HG02798 (cell line): ENCODE results near the gene SLC39A11.
"Not testable (repeated sequence)": the region's sequence is repeated elsewhere in the genome, so short reads cannot be mapped to it uniquely, and the experiment has no call there.

ENCODE experiments used
- ATAC-seq: cut with Tn5 transposase; IDR thresholded peaks from one replicate; pipeline ENCODE4 v1.9.1; 2021; ENCODE audit warnings: mild to moderate bottlenecking; ENCODE audit not compliant: unreplicated experiment, poor library complexity

The SLC39A11 gene

DNA sequence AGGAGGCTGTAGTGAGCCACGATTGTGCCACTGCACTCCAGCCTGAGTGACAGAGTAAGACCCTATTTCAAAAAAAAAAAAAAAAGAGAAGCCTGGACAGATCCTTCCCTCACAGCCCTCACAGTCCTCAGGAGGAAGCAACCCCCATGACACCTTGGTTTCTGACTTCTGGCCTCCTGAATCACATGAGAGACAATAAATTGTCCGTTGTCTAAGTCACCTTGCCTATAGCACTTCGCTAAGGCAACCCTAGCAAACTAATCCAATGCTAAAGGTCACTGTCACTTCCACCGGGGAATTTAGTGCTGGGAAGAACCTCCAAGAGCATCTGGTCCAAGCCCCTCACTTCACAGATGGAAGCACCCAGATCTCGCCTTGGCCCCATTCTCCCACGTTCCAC is 18.9 kb upstream of the SLC39A11 start:
- ATAC-seq: no peak

DNA sequence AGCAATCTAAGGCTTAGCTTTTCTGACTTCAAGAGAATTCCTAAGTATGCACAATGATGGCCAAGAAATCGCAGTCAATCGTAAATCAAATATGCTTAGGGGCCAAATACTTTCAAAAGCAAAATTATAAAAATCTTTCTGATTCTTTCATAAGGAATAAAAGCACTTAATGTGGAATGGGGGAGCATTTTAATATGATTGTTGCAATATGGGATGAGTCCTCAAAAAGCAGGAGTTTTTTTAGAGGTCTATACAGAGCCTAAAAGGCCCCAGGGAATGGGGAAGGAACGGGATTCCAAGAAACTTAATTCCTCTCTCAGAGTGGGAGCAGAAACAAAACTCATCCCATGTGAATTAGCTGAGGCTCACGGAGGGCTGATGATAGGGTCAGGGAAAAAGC is 14.7 kb upstream of the SLC39A11 start:
- no peak for ATAC-seq

DNA sequence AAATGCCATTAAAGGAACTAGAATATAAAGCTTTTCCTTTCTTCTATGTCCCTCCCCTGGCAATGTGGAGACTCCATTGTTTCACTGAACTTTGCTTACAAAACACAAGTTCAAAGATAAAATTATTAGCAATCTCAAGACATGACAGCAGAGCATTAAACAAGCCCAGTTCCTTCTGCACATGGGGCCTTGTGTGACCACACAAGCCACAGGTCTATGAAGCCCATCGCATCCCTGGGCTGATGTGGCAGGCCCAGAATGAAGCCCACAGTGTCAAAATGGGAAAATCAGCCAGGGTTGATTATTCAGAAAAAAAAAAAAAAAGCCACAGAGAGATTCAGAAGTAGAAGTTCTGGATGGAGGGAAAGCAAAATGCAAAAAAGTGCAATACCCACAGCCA is 12.9 kb upstream of the SLC39A11 start:
- ATAC-seq: no peak

DNA sequence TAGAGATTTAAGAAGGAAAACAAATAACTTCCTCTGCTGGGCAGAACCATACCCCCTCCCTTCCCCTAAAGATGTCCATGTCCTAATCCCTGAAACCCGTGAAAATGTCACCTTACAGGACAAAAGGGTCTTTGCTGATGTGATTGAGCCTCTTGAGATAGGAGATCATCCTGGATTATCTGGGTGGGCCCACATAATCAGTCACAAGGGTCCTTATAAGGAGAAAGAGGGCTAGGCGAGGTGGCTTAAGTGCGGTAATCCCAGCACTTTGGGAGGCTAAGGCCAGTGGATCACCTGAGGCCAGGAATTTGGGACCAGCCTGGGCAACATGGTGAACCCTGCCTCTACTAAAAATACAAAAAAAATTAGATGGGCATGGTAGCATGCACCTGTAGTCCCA is 12.0 kb upstream of the SLC39A11 start:
- no peak for ATAC-seq

DNA sequence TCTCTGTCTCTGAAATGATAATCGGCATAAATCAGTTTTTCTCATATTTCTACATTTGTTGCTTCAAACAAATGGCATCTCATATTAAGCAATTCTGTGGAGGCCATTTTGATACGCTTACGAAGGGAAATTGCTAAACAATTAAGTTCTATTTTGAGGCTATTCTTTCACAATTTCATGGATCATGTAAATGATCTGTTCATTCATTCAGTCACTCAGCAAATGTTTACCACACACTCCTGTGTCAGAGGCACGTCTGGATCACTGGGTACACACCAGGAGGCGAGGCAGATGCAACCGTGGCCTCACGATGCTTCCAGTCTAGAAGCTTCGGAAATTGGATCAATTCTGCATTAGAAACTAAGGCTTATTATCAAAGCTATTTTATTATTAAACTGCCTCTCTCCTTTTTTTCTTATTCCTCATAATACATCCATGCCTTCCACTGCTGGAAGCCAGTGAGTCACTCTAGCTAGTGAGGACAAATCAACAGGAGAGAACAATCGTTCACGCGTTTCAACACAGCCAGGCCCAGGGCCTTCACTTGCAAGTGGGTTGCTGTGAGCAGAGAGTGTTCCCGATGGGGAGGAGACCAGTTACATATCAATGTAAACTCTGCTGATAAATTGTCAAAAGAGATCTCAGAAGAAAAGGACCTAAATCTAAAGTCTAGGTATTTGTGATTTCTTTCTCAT is 11.3 kb upstream of the SLC39A11 start:
- ATAC-seq: no peak

DNA sequence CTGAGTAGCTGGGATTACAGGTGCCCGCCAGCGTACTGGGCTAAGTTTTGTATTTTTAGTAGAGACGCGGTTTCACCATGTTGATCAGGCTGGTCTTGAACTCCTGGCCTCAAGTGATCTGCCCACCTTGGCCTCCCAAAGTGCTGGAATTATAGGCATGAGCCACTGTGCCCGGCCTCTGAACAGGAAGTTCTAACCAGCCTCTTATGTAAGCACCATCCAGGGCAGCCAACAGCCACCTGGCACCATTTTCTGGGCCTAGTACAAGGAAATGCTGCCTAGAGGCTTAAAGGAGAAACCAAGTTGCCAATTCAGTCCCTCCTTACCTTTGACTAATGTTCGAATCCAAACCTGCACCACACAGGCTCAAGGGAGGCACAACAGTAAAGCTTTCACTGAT is 8.5 kb upstream of the SLC39A11 start:
- ATAC-seq: no peak

DNA sequence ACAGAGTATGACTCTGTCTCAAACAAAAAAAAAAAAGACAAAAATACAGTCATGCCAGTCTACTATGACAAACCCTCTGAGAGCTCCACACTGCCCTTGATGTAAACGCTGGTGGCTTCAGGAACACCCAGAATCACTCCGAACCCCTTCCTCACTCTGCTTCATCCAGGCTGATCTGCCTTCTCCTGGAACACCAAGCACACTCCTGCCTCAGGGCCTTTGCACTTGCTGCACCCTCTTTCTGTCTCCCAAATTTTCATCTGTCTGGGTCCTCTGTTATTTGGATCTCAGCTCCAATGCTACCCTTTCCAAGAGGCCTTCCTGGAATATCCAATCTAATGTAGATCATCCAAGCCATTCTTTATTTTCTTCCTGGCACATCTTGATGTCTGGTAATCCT is 7.9 kb upstream of the SLC39A11 start:
- no peak for ATAC-seq

DNA sequence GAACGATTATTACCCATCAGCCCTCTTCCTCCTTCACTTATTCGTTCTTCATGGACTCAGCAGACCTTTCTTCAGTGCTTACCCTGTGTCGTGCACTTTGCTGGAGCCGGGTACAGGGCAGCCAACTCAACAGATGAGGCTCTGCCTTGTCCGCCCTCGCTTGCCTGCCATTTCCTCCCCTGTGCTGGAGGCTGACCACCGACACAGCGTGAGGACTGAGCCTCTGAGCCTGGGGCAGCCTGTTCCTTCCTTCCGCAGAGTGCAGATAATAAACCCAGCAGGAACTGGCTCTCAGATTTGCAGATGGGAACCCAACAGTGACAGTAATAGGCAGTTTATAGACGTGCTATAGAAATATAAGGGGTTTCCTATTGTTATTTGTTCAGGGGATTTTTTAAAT is 7.0 kb upstream of the SLC39A11 start:
- no peak for ATAC-seq

DNA sequence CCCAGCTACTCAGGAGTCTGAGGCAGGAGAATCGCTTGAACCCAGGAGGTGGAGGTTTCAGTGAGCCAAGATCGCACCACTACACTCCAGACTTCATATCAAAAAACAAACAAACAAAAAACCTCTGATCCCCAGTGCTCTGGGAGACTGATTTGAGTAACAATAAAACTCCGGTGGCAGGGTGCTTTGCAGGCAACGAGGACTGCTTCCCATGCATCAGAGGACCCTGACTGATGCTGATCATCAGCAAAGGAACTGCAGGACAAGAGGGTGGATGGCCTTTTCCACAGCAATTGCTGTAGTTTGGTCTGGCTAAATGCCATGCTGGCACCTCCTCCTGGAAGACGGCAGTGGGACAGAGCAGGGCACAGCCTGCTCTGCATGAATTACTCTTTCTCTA is 6.4 kb upstream of the SLC39A11 start:
- no peak for ATAC-seq

DNA sequence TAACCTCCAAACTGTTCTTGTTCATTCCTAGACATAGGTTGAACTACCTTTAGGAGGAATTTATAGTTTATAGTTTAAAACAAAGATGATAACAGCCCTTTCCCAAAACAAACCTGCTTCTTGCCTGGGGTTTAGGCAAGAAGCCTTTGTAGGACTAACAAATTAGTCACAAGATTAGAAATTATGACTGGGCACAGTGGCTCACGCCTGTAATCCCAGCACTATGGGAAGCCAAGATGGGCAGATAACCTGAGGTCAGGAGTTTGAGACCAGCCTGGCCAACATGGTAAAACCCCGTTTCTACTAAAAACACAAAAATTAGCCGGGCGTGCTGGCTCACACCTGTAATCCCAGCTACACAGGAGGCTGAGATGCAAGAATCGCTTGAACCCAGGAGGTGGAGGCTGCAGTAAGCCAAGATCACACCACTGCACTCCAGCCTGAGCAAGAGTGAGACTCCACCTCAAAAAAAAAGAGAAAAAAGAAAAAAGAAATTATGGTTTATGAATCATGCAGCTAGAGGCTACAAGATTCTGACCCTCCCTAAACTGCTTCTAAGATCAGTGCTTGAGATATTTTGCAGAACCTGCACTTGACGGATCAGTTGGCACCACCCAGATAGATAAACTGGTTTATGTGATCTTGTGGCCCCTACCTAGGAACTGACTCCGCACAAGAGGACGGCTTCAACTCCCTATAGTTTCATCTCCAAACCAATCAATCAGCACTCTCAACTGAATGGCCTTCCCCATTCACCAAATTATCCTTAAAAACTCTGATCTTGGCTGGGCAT is 5.7 kb upstream of the SLC39A11 start:
- not testable (repeated sequence) for ATAC-seq

DNA sequence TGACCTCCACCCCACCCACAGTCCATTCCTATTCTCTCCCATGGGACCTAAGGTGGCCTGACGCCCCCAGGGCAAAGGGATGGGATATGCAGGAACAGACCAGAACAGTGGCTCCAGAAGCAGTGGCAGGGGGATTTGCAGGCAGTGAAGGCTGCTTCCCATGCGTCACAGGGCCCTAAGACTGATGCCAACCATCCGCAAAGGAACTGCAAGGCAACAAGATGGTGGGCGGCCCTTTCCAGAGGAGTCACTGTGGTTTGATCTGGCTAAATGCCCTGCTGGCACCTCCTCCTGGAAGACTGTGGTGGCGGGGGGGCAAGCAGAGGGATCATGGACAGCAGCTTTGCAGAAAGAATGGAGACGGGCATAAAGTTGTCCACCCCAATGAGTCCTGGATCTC is 4.4 kb upstream of the SLC39A11 start:
- no peak for ATAC-seq

DNA sequence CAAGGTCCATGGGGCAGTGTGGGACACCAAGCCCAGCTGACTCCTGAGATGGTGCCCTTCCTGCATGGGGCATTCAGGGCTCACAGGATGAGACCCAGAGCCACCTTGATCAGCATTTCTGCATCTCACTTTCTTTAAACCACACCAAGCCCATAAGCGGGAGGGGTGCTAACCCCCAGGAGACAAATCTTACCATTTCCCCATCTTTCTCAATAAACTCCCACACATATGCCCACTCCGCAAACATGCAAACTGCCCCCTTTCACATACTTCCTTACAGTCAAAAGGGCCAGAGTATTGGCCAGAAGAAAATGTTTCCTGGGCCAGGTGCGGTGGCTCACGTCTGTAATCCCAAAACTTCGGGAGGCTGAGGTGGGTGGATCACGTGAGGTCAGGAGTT is 3.7 kb upstream of the SLC39A11 start:
- no peak for ATAC-seq

DNA sequence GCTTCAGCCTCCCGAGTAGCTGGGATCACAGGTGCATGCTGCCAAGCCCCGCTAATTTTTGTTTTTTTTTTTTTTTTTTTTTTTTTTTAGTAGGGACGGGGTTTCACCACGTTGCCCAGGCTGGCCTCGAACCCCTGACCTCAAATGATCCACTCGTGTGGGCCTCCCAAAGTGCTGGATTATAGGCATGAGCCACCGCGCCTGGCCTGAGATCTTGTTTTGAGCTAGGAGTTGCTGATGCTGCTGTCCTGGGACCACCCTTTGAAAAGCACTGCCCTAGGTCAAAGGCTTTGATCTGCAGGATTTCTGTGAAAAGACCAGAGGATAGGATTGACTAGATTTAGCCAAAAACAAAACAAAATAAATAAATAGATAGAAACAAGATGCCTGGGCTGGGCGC is 798 bp upstream of the SLC39A11 start:
- no peak for ATAC-seq

DNA sequence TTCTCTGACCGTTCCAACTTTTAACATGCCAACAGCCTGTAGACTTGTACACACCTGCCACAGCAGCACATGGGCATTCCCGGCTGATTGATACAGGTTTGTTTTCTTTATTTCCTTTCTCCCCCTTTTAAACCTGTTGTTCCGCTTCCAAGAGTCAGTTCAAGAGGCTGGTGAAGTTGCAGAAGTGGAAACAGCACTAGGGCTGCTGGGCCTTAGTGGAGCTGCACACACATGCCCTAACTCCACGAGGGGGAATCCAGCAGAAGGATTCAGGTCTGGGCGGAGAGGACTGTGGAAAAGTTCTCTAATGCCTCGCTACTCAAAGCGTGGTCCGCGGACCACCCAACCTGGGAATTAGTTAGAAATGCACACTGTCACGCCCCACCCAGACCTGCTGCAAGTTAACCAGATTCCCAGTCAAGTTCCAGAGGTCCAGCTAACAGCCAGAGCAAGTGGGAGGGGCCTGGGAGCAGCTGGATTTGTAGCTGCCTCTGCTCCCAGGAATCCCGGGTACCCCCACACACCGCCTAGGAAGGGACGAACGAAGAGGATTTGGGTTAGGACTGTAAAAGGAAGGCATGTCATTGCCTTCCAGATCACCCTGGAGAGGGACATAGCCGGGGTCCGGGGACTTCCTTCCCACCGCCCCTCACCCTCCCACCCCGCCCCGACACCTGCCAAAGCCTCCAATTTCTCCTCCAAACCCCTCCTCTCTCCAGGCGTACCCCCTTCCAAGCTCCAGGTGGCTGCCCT is 542 bp downstream of the SLC39A11 start:
- no peak for ATAC-seq

DNA sequence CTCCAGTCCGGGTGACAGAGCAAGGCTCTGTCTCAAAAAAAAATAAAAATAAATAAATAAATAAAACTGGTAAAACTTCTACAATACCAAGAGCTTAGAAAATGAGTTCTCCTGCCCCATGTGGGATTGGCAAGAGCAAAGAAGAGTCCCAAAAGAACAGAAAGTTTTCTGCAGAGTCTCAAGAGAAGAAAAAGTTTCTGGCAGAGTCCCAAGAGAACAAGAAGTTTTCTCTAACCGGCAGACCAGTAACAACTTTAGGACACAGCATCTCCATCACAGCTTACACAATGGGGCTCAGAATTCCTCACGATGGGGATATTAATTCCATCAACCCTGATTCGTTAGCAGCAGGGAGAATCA is 1.1 kb downstream of the SLC39A11 start:
- no peak for ATAC-seq

DNA sequence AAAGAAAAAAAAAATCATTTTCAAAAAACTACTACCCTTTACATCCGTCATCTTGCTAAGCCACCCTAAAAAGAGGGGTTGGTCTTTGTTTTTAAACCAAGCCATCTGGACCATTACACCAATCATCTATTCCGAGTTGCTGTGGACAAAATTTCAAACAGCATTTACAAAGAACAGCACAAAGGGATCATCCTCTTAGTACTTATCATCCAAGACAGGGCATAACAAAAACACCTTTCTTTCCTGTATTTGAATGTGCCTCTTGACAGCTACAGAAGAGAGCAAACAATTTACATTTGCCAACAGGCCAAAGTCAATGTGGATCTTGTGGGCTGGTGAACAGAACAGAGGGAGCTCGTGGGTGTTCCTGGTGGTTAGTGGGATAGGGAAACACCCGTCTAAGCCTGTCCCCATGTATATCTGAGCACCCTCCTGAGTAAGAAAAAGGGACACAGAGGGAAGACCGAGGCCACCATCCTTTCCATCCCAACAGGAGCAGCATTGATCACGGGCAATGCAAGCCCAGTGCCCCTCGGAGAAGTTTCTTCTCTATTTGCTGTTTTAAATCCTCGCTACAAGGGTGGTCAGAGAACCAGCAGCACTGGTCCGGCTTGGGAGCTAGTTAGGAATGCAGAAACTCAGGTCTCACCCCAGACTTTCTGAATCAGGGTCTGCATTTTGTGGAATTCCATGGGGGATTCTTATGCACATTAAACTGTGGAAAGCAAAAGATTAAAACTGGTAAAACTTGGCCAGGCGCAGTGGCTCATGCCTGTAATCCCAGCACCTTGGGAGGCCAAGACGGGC is 1.9 kb downstream of the SLC39A11 start:
- no peak for ATAC-seq

DNA sequence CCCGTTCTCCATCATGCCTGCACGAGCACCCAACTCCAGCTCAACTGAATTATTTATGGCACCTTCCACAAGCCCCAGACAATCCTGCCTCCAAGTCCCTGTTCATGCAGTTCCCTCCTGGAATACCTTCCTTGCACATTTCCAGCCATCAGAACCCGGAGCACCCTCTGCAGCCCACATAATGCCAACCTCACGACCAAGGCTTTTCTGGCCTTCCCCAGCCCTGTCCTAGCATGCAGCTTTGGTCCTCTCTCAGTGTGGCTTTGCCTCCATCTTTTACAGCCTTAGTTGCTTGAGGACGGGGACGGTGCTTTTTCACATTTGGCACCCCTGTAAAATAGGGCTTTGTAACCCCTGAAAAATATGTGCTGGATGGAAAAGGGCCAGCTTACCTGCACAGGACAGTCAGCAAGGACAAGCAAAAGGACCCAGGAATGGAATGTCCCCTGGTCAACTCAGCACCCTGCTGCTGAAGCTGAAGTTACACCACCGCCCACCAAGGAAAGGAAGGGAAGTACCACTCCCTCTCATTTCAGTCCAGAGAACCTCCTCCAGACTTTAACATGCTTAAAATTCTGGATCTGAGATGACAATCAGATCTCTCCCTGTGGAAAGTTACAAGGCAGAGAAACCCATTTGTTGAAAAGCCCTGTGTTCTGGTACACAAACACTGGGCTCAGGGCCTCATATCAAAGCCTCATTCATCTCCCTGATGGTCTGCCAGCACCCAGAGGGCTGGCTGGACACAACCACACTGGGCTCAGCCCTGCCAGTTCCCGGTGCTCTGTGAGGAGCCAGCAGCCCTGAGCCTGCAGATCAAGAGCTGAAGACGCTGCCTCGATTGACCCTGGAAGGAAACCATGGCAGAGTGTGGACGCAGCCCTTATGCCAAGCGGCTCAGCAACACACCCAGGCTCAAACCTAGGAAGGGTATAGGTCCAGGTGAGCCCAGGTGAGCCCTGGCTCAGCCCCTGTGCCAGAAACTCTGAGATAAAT is 2.9 kb downstream of the SLC39A11 start:
- no peak for ATAC-seq

DNA sequence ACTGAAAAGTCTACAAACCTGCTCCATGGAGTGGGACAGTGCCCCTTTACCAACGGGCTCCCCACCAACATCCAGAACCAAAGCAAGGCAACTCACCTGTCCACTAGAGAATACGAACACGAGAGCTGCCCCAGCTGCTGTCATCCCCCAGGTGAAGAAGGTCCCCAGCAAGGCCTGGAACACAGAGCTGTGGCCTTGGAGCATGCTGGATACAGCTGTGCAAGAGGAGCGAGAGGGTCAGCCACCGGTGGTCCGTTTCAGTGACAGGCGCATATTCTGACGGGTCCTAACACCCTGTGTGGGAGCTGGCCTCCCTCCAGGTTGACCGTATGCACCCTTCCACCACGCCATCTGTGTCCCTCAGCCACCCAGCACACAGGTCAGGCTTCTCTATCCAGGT is 3.9 kb downstream of the SLC39A11 start:
- ATAC-seq: no peak

DNA sequence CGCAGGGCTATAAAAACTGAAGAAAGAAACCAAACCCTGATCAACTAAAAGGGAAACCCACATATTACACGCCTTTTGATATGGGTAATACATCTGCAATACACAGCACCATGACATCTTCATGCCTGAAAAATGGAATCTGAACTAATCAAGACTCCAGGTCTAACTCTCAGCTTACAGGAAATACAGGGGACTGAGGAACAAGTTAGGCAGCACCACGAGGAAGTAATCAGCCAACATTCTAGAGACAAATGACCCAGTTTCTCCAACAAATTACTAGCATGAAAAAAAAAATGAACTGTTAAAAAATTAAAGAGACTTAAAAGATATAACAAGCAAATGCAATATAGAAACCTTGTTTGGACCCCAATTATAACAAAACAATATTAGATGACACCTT is 9.1 kb downstream of the SLC39A11 start:
- no peak for ATAC-seq
